Umbilical cord (tissue), 2 donors: ENCODE data around the gene PLA2G2C. TPM values are rescaled to one million over a fixed set of nuclear protein-coding genes. Genes with fewer than 3 reads are reported as not detected.
A peak's percentile ranks its signal among the peaks of the same experiment; 100 is the strongest.

ENCODE experiments used
- DNase-seq: peaks from one replicate; pipeline ENCODE4 v3.0.0-alpha.2; 2015; ENCODE audit warnings: low spot score
- total RNA-seq: library from RNA; depleted of rRNA; stranded (reverse); fragments of >200 nt; gene quantifications from one replicate; pipeline ENCODE4 v1.2.3, GENCODE V29; 2014; ENCODE audit warnings: low replicate concordance; ENCODE audit not compliant: insufficient read depth

Gene PLA2G2C
- total RNA-seq, 1 donor from 2014 or later = 0.48 TPM

GRCh38 chr1:20209471-20209870, 23.2 kb upstream of the PLA2G2C start:
- DNase-seq = no peak

- DNase-seq = no peak
These were observed 21.2 kb upstream of the PLA2G2C start for GRCh38 chr1:20207546-20207945.

- no peak for DNase-seq
These were observed 15.8 kb upstream of the PLA2G2C start for GRCh38 chr1:20202166-20202565.

- no peak for DNase-seq
These were observed 14.6 kb upstream of the PLA2G2C start for GRCh38 chr1:20200966-20201365.

- no peak for DNase-seq
These were observed 13.5 kb upstream of the PLA2G2C start for GRCh38 chr1:20199840-20200239.

GRCh38 chr1:20199403-20199802, 13.1 kb upstream of the PLA2G2C start:
- DNase-seq = no peak

- no peak for DNase-seq
These were observed 12.6 kb upstream of the PLA2G2C start for GRCh38 chr1:20198918-20199317.

- DNase-seq = no peak
These were observed 12.0 kb upstream of the PLA2G2C start for GRCh38 chr1:20198296-20198695.

GRCh38 chr1:20197329-20197791, 11.0 kb upstream of the PLA2G2C start:
- no peak for DNase-seq

- DNase-seq = no peak
These were observed 9.1 kb upstream of the PLA2G2C start for GRCh38 chr1:20195462-20195780.

- DNase-seq = peak; percentile 79
These were observed 8.6 kb upstream of the PLA2G2C start for GRCh38 chr1:20194757-20195461.

GRCh38 chr1:20194224-20194623, 7.9 kb upstream of the PLA2G2C start:
- no peak for DNase-seq

- no peak for DNase-seq
These were observed 6.6 kb upstream of the PLA2G2C start for GRCh38 chr1:20192871-20193411.

GRCh38 chr1:20192364-20192763, 6.0 kb upstream of the PLA2G2C start:
- peak; percentile 83 for DNase-seq

- DNase-seq = no peak
These were observed 5.0 kb upstream of the PLA2G2C start for GRCh38 chr1:20191266-20191825.

- no peak for DNase-seq
These were observed 4.2 kb upstream of the PLA2G2C start for GRCh38 chr1:20190256-20191160.

- no peak for DNase-seq
These were observed 3.3 kb upstream of the PLA2G2C start for GRCh38 chr1:20189664-20190063.

GRCh38 chr1:20188455-20188817, 2.1 kb upstream of the PLA2G2C start:
- DNase-seq = no peak

- peak; percentile 15 for DNase-seq
These were observed 1.6 kb upstream of the PLA2G2C start for GRCh38 chr1:20187813-20188454.

GRCh38 chr1:20187103-20187812, 940 bp upstream of the PLA2G2C start:
- no peak for DNase-seq
